ENCODE results near the gene ATP5MK.

Gene ATP5MK

DNA sequence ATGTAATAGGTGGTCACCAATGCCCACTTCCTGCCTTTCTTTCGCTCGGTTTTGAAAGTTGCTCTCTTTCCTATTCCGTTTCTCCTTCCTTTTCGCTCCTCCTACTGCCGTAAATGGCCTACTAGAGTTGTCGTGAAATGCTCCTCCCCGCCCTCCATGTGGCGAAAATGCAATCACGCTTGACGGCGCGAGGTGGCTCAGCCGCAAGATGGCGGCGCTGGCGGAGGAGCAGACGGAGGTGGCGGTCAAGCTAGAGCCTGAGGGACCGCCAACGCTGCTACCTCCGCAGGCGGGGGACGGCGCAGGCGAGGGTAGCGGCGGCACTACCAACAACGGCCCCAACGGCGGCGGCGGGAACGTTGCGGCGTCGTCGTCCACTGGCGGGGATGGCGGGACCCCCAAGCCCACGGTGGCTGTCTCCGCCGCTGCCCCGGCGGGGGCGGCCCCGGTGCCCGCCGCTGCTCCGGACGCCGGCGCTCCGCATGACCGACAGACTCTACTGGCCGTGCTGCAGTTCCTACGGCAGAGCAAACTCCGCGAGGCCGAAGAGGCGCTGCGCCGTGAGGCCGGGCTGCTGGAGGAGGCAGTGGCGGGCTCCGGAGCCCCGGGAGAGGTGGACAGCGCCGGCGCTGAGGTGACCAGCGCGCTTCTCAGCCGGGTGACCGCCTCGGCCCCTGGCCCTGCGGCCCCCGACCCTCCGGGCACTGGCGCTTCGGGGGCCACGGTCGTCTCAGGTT lies 28.3 kb downstream of the ATP5MK start, which contains the start of gene TAF5 (continued):
- TF ChIP-seq, protein P1, sequence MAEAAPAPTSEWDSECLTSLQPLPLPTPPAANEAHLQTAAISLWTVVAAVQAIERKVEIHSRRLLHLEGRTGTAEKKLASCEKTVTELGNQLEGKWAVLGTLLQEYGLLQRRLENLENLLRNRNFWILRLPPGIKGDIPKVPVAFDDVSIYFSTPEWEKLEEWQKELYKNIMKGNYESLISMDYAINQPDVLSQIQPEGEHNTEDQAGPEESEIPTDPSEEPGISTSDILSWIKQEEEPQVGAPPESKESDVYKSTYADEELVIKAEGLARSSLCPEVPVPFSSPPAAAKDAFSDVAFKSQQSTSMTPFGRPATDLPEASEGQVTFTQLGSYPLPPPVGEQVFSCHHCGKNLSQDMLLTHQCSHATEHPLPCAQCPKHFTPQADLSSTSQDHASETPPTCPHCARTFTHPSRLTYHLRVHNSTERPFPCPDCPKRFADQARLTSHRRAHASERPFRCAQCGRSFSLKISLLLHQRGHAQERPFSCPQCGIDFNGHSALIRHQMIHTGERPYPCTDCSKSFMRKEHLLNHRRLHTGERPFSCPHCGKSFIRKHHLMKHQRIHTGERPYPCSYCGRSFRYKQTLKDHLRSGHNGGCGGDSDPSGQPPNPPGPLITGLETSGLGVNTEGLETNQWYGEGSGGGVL (tag by site-specific recombination; IDR thresholded peaks at IDR 0.05): peak; percentile 24; the same call in 1 of the 2 replicates
- TF ChIP-seq ZFP41 (tag by site-specific recombination; IDR thresholded peaks at IDR 0.05; ENCODE audit: borderline replicate concordance): no peak
- TF ChIP-seq SP7 (tag by site-specific recombination; IDR thresholded peaks at IDR 0.05): peak; percentile 69; the same call in 1 of the 2 replicates
- TF ChIP-seq, protein P2, sequence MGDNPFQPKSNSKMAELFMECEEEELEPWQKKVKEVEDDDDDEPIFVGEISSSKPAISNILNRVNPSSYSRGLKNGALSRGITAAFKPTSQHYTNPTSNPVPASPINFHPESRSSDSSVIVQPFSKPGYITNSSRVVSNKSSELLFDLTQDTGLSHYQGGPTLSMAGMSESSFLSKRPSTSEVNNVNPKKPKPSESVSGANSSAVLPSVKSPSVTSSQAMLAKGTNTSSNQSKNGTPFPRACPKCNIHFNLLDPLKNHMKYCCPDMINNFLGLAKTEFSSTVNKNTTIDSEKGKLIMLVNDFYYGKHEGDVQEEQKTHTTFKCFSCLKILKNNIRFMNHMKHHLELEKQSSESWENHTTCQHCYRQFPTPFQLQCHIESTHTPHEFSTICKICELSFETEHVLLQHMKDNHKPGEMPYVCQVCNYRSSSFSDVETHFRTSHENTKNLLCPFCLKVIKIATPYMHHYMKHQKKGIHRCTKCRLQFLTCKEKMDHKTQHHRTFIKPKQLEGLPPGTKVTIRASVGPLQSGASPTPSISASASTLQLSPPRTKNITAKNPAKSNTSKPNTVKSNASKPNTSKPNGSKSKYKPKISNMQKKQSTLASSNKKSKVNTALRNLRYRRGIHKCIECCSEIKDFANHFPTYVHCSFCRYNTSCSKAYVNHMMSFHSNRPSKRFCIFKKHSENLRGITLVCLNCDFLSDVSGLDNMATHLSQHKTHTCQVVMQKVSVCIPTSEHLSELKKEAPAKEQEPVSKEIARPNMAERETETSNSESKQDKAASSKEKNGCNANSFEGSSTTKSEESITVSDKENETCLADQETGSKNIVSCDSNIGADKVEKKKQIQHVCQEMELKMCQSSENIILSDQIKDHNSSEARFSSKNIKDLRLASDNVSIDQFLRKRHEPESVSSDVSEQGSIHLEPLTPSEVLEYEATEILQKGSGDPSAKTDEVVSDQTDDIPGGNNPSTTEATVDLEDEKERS (tag by site-specific recombination; IDR thresholded peaks at IDR 0.05): no peak
- TF ChIP-seq KLF9 (tag by site-specific recombination; IDR thresholded peaks at IDR 0.05; ENCODE audit: low read depth): peak; percentile 53; the same call in 1 of the 2 replicates
- TF ChIP-seq ZNF140 (tag by site-specific recombination; IDR thresholded peaks at IDR 0.05): no peak
- no peak for TF ChIP-seq ZNF530 (tag by site-specific recombination; IDR thresholded peaks at IDR 0.05; ENCODE audit: low read depth)
- peak; percentile 87 for TF ChIP-seq KLF16 (tag by site-specific recombination; IDR thresholded peaks at IDR 0.05)
- no peak for TF ChIP-seq ZNF426 (tag by site-specific recombination; IDR thresholded peaks at IDR 0.05)
- TF ChIP-seq, protein P3, sequence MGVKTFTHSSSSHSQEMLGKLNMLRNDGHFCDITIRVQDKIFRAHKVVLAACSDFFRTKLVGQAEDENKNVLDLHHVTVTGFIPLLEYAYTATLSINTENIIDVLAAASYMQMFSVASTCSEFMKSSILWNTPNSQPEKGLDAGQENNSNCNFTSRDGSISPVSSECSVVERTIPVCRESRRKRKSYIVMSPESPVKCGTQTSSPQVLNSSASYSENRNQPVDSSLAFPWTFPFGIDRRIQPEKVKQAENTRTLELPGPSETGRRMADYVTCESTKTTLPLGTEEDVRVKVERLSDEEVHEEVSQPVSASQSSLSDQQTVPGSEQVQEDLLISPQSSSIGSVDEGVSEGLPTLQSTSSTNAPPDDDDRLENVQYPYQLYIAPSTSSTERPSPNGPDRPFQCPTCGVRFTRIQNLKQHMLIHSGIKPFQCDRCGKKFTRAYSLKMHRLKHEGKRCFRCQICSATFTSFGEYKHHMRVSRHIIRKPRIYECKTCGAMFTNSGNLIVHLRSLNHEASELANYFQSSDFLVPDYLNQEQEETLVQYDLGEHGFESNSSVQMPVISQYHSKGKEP (tag by site-specific recombination; IDR thresholded peaks at IDR 0.05): no peak
- TF ChIP-seq ZNF423 (tag by site-specific recombination; IDR thresholded peaks at IDR 0.05): no peak
- TF ChIP-seq IKZF3 (tag by site-specific recombination; IDR thresholded peaks at IDR 0.05): no peak
- peak; percentile 98 for TF ChIP-seq YY1 (tag by site-specific recombination; IDR thresholded peaks at IDR 0.05)
- TF ChIP-seq ZNF324 (tag by site-specific recombination; IDR thresholded peaks at IDR 0.05): peak; percentile 64; the same call in 1 of the 2 replicates
- TF ChIP-seq ZNF555 (tag by site-specific recombination; conservative IDR thresholded peaks at IDR 0.05): no peak
- peak; percentile 32; the same call in 1 of the 2 replicates for TF ChIP-seq ZBTB48 (tag by site-specific recombination; IDR thresholded peaks at IDR 0.05)
- TF ChIP-seq, protein P4, sequence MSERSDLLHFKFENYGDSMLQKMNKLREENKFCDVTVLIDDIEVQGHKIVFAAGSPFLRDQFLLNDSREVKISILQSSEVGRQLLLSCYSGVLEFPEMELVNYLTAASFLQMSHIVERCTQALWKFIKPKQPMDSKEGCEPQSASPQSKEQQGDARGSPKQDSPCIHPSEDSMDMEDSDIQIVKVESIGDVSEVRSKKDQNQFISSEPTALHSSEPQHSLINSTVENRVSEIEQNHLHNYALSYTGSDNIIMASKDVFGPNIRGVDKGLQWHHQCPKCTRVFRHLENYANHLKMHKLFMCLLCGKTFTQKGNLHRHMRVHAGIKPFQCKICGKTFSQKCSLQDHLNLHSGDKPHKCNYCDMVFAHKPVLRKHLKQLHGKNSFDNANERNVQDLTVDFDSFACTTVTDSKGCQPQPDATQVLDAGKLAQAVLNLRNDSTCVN (tag by site-specific recombination; optimal IDR thresholded peaks at IDR 0.05): no peak
- TF ChIP-seq, protein P5, sequence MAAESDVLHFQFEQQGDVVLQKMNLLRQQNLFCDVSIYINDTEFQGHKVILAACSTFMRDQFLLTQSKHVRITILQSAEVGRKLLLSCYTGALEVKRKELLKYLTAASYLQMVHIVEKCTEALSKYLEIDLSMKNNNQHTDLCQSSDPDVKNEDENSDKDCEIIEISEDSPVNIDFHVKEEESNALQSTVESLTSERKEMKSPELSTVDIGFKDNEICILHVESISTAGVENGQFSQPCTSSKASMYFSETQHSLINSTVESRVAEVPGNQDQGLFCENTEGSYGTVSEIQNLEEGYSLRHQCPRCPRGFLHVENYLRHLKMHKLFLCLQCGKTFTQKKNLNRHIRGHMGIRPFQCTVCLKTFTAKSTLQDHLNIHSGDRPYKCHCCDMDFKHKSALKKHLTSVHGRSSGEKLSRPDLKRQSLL (tag by site-specific recombination; IDR thresholded peaks at IDR 0.05): peak; percentile 38; the same call in 1 of the 2 replicates
- TF ChIP-seq ZNF664 (tag by site-specific recombination; IDR thresholded peaks at IDR 0.05): no peak
- no peak for TF ChIP-seq ZNF560 (tag by site-specific recombination; IDR thresholded peaks at IDR 0.05; ENCODE audit: borderline replicate concordance)
- no peak for TF ChIP-seq ZSCAN16 (tag by site-specific recombination; IDR thresholded peaks at IDR 0.05)
- no peak for TF ChIP-seq ZNF658 (tag by site-specific recombination; IDR thresholded peaks at IDR 0.05)
- peak; percentile 39; the same call in 1 of the 2 replicates for TF ChIP-seq ZSCAN30 (tag by site-specific recombination; IDR thresholded peaks at IDR 0.05)
- no peak for TF ChIP-seq ZNF544 (tag by site-specific recombination; IDR thresholded peaks at IDR 0.05)
- TF ChIP-seq OVOL3 (tag by site-specific recombination; IDR thresholded peaks at IDR 0.05): no peak
- TF ChIP-seq ZNF121 (tag by site-specific recombination; IDR thresholded peaks at IDR 0.05): peak; percentile 7; the same call in 1 of the 2 replicates
- 0 out of 2 replicates have a peak, but pooled peaks have one; percentile 10 for TF ChIP-seq KLF1 (tag by site-specific recombination; IDR thresholded peaks at IDR 0.05)
- TF ChIP-seq ZNF394 (tag by site-specific recombination; IDR thresholded peaks at IDR 0.05; ENCODE audit: borderline replicate concordance): peak; percentile 83; the same call in 1 of the 2 replicates
- no peak for TF ChIP-seq GFI1B (tag by site-specific recombination; IDR thresholded peaks at IDR 0.05)
- TF ChIP-seq ZNF548 (tag by site-specific recombination; IDR thresholded peaks at IDR 0.05): no peak
- TF ChIP-seq ZBTB21 (tag by site-specific recombination; IDR thresholded peaks at IDR 0.05): no peak
- TF ChIP-seq ZNF132 (tag by site-specific recombination; IDR thresholded peaks at IDR 0.05; ENCODE audit: borderline replicate concordance): no peak

All from HEK293 (cell line).